Choroid plexus epithelial cell (primary cell): ENCODE measurements around the gene NRXN2.
A peak's percentile ranks its signal among the peaks of the same experiment; 100 is the strongest.

Source experiments
- DNase-seq: peaks from one replicate; pipeline ENCODE4 v3.0.0-alpha.2; 2010; ENCODE audit warnings: low read depth
- H3K4me3 ChIP-seq: 2 replicates; pipeline ENCODE4 v1.5.1; 2011; ENCODE audit warnings: low read depth, mild to moderate bottlenecking, control low read depth, low read length, moderate library complexity
- CTCF ChIP-seq: conservative IDR thresholded peaks from 2 replicates; pipeline ENCODE4 v1.5.1; 2011; ENCODE audit warnings: low read depth, mild to moderate bottlenecking, control low read depth, inconsistent platforms, low read length, moderate library complexity

NRXN2 gene

GRCh38 chr11:64566915-64567891 is 155.8 kb downstream of the NRXN2 start:
- H3K4me3 ChIP-seq = no peak overlapping the region
- DNase-seq = no peak
- no peak for TF ChIP-seq CTCF

- H3K4me3 ChIP-seq = peak overlapping the region; percentile 37
- no peak for TF ChIP-seq CTCF
- DNase-seq = peak; percentile 87
These were observed 156.7 kb downstream of the NRXN2 start for GRCh38 chr11:64566042-64566914.

GRCh38 chr11:64564947-64565889 is 157.8 kb downstream of the NRXN2 start:
- no peak for DNase-seq
- peak; percentile 9 for TF ChIP-seq CTCF
- H3K4me3 ChIP-seq = no peak overlapping the region

GRCh38 chr11:64564419-64564818 is 158.6 kb downstream of the NRXN2 start:
- no peak for TF ChIP-seq CTCF
- no peak overlapping the region for H3K4me3 ChIP-seq
- no peak for DNase-seq

- no peak overlapping the region for H3K4me3 ChIP-seq
- DNase-seq = no peak
- TF ChIP-seq CTCF = no peak
These were observed 159.0 kb downstream of the NRXN2 start for GRCh38 chr11:64563966-64564365.

- no peak for TF ChIP-seq CTCF
- no peak for DNase-seq
- H3K4me3 ChIP-seq = no peak overlapping the region
These were observed 160.2 kb downstream of the NRXN2 start for GRCh38 chr11:64562723-64563351.
